GM18907 (cell line): ENCODE results near the gene ARF1.

Experiments used
- ATAC-seq: cut with Tn5 transposase; IDR thresholded peaks from one replicate; pipeline ENCODE4 v1.9.1; 2021; ENCODE audit warnings: mild to moderate bottlenecking, moderate library complexity; ENCODE audit not compliant: unreplicated experiment

The ARF1 gene

DNA sequence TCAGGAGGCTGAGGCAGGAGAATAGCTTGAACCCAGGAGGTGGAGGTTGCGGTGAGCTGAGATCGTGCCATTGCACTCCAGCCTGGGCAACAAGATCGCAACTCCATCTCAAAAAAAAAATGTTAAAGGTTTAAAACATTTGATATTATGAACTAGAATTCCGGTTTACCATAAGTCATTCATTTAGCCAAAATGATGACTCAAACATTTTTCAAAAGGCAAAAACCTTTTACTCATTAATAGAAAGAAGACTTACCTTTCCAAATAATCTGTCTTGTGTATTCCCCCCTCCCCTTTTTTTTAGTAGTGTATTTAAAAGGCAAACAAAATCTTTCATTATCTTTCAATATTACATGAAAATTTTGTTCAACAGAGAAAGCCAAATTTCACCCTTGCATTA is 34.8 kb downstream of the ARF1 start:
- ATAC-seq = no peak

DNA sequence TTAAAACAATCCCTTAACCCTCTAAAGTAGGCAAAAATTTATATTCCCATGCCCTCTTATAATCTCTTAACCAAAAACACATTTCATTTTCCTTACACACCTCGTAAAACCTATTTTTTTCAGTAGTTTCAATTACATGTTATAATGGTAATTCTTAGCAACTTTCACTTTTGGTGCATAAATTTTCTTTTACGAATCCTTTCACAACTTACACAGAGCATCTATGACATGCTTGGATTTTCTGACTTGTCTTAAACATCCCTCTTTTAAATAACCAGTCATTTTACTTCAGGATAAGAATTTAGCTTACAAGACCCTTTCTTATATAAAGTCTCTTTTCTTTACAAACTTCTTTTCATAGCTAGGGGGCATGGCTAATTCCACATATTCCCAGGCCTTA is 35.5 kb downstream of the ARF1 start:
- ATAC-seq = no peak

DNA sequence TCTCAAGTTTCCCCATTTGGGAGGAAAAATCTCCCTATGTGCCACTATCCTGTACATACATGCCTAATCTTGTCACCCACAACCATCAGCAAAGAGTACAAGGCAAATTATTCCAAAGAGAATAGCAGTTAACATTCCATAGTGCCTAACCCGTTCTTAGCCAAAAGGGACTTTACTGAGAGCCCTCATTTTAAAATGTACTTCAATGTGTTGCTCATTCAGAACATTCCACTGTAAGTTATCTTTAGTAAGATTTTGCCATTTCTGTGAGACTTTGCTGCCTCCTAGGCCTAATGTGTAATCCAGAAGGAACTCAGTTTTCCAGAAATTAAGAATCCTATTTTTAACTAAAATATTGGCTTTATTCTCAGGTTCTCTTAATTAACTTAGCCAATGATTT is 37.8 kb downstream of the ARF1 start:
- no peak for ATAC-seq

DNA sequence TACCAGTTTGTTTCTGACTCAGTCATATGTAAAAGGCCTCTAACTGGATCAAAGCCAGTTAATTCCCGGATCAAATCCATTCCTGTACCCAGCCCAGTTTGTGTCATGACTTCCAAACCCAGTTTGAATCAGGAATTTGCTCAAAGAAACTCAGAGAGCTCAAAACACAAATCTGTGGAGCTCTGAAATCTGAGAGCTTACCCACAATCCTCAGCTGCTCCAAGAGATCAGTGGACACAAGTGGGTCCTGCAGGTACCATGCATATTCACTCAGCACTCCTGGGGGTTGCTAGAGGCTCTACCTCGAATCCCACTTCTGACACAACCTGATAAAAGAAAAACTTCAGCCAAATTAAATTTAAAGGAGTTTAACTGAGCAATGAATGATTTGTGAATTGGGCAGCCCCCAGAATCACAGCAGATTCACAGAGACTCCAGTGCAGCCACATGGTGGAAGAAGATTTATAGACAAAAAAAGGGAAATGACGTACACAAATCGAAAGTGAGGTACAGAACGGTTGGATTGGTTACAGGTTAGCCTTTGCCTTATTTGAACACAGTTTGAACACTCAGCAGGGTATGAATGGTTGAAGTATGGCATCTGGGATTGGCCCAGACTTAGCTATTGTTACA is 38.5 kb downstream of the ARF1 start:
- ATAC-seq = no peak

DNA sequence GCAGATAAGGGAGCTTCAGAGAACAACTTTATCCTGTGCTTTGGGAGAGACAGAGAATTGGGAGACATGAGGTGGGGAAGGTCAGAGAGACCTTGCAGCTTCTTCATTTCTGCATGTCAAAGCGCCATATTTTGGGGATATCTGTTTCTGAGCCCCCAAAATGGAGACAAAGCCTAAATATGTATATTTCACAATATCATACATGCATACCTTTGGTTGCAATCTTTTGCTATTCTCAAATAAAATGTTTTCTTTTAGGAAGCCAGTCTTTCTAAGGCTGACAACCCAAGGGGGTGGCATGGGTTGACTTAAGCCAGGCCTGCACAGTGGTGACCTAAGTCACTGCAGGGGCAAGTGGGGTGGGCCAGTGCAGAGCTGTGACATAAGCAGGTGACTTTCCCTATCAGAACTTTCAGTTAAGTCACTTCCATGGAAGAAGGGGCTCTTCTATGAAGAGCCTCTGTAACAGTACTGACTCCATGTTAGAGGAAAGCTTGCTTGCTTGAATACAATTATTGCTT is 40.5 kb downstream of the ARF1 start:
- no peak for ATAC-seq

DNA sequence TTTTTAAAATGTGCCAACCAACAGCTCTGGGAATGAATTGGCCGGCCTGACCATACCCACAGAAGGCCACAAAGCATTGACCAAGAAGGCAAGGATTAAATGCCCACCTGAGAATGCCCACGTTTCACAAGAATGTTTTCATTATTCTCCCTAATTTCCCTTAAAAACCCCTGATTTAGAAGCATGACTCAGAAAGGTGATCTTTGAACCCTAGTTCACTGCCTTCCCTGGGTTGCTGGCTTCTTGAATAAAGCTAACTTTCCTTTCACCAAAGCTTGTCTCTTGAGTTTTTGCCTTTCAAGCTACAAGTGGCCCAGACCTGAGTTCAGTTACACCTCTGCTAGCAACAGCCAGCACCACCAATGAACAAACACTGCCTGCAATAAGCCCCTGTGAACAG is 41.0 kb downstream of the ARF1 start:
- ATAC-seq = no peak

DNA sequence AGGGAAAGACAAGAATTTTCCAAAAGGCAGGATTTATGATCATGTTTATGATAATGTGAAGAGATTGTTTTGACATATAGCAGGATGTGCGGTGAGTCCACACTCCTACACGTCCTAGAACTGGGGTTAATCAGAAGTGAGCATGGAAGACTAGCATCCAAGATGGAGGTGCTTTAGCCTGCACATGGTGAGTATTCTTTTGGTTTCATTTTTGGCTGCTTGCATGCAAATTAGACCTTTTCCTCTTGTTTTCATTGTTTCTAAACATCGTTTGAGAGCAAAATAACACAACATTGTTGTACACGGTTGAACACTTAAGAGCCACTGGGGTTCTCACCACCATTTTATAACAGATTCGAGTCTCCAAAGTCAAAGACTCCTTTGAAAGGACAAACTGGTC is 42.7 kb downstream of the ARF1 start:
- no peak for ATAC-seq

DNA sequence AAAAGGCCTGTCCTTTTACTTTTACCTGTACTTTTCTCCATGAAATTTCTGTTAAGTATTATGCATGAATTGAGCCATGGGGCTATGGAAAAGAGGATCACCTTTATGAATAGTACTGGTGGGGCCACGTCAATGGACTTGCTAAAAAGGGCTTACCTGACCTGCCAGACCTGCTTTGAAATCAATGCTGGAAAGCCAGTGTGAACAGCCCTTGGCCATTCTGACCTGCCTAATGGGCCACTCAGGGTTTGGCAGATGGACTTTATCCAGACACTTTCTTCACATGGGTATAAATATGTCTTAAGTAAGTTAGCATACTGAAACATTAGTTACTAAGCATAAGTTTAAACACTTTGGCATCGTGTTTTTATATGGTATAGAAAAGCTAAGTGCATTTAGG is 49.3 kb downstream of the ARF1 start:
- no peak for ATAC-seq

DNA sequence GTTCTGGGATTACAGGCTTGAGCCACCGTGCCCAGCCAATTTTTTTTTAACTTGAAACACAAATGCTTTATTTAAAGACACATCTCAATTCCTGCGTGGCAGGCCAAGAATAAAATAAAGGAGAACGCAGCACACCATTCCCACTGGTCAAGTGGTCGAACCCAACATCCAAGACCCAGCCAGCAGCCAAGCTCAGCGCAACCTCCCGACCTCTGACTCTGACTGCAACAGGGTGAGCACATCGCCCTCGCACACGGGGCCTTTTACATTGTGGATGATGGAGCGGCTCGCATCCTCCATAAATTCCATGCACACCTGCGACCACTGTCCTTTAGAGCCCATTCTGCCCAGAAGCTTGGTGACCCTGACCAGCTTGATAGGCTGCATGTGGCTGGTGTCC is 52.1 kb downstream of the ARF1 start:
- no peak for ATAC-seq

DNA sequence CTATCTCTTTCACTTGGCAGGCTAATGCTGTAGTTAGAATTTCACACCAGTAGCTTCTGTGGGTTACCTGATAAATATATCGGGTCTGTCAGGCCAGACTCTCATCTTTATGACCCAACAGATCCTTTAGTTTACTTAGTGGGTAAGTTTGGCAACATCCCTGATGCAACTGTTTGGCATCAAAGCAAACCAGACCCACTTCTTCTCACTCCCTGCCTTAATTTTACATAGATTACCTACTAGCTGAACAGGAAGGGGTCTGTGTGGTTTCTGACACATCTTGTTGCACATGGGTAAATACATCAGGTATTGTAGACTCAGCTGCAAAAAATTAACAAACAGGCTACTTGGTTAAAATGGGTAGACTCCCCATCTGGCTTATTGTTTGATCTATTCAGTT is 54.4 kb downstream of the ARF1 start:
- ATAC-seq = no peak

DNA sequence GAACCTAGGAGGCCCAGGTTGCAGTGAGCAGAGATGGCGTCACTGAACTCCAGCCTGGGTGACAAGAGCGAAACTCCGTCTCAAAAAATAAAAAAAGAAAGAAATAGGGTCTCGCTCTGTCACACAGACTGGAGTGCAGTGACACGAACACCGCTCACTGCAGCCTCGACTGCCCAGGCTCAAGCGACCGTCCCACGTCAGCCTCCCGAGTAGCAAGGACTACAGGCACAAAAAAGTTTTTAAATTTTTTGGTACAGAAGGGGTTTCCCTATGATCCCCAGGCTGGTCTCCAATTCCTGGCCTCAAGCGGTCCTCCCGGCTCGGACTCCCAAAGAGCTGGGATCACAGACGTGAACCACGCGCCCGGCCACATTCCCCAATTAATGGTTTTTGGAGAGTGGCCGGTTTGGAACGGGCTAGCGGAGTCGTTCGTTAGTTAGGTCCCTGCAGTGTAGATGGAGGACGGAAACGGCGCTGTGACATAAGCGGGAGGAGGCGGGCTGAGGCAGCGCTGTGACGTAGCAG is 57.0 kb downstream of the ARF1 start:
- no peak for ATAC-seq

DNA sequence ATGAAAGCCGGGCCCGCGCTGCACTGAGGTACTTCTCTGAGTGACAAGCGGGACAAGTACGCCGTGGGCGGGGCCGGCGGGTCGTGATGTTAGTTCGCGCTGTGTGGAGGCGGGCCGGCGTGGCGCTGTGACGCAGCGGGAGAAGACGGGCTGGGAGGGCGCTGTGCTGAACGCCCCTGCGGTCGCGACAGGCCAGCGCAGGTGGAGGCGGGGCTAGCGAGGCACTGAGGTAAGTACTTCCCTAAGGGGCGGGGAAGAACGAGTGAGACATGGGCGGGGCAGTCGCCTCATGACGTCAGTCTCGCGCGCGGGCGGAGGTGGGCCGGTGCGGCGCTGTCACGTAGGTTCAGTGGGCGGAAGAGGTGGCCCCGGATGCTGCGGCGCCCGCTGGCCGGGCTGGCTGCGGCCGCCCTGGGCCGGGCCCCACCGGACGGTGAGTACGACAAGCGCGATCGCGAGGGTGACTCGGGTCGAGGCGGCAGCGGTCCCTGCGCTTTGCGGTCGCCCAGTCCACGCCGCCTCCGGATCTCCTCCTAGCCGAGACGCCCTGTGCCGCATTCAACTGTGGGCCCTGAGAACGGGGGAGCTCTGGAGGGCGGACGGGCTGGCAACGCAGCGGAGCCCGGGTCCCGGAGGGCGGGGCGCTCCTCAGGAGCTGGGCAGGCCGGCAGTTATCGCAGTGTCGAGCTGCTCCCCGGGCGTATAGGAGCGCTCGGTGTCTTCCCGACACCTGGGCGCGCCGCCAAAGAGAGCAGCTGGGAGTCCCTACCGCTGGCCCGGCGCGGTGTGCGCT is 57.6 kb downstream of the ARF1 start, which contains the start of gene GUK1:
GUK1 (plus strand) TSS at position 349 of the 793 bp plus-strand sequence; CDS start at position 373, 24 bp downstream.
- peak; percentile 93 for ATAC-seq

DNA sequence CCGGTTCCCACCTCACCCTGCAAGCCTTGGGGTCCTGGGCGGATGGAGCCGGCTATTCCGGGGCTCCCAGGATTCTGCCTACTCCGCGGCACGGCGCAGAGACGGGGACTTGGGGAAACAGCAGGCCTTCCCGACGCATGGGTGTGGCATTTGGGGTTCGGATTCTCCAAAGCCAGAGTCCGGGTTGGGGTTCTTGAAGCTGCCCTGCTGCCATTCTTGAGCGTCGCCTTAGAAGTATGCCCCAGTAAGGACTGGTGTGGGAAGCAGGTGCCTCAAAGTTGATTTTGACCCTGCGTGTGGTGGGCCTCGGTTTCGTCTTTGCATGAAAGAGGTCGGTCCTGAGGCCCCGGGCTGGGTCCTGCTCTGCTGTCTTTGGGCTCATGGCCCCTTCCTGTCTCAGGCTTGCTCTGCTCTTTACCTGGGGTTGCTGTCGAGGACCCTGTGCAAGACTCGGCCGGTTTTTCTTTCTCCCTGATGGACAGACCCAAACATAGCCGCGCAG is 58.3 kb downstream of the ARF1 start:
- no peak for ATAC-seq

DNA sequence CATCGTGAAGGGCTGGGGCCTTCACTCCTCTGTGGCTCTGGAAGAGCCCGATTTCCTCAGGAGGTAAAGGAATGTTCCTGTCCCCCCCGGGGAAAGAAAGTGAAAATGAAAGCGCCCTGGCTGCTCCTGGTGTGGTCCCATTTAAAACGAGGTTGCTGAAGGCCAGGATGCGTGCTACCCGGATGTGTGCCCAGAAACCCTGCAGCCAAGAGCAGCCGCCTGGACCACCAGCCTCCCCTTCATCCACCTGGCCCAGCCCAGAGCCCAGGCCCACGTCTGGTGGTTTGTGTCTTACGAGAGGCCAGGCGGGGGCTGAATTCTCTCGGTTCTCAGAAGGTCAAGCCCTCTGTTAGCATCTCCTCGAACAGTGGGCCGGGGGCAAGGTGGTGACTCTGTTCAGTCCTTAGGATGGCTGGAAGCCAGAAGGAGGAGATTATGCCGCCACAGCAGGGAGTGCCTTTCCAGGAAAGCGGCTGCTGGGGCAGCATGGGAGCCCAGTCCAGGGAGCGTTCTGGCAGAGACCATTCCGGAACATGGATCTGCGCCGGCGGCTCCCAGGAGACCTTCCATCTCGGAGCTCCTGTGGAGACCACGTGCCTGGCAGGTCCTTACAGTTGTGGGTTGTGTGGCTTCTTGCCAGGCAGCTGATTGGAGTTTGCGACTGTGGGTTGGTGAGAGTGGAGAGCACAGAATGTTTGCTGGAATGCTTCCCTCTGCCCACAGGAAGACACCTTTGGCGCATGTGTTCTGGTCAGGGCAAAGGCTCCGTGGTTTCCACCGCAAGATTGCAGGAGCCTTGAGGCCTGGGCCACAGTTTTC is 58.9 kb downstream of the ARF1 start:
- ATAC-seq = no peak

DNA sequence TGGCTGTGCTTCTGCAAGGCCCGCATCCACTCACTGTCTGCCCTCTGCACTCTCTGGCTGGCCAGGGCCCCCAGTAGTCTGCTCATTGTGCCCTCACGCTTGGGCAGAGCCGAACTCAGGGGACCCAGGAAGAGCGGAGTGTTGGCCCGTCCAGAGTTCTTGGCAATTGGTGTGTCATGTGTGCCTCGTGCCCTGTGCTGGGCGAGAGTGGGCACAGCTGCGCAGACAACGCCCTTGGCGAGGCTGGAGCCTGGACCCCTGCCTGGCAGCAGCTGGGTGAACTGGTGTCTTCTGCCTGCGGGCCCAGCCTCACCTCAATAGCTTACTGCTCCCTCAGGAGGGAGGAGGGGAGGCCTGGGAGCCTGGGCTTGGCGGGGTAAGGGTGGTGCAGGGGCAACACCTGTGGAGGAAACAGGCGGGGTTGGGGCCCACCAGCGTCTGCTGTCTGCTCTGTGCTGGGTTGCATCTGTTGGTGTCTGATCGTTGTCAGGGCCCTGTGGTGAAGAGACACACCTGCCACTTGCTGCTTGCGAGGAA is 59.7 kb downstream of the ARF1 start:
- no peak for ATAC-seq

DNA sequence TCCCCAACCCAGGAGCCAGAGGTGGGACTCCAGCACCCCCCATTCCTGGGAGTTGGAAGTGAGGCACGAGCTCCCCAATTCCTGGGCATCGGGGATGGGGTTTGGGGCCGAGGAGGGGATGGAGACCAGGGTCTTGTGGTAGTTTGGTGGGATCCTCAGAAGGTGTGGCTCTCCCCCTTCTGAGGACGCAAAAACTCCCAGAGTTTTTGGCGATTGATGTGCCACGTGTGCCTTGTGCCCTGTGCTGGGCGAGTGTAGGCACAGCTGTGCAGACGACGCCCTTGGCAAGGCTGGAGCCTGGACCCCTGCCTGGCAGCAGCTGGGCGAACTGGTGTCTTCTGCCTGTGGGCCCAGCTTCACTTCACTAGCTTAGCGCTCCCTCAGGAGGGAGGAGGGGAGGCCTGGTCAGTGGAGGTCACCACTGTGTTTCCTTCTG is 60.2 kb downstream of the ARF1 start:
- ATAC-seq = no peak

DNA sequence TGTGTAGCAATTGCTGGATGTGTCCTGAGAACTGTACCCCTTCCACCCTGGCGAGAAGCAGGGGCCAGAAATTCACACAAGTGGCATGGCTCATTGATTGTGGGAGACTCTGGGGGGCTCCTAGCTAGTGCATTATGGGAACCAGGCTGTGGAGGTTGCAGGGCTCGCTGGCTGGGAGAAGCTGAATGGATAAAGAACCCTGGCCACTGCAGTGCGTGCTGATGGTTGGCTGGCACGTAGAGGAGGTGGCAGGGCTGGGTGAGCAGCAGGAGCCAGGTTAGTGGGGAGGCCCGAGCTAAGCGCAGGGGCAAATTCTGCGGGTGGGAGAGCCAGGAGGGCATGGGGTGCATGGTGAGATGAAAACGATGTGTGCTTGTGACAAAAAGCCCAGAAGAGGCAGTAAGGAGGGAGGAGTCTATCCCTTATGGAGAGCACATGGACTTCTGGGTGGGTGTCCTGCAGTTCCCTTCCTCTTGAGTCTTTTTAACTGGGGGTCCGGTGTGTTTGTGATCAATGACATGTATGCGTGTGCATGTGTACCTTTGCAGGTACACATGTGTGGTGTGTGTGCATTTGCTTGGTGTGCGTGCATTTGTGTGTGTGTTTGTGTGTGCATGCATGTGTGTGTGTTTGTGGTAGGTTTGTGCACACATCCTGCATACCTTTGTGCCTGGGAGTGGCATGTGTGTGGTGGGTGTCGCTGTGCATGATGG is 61.1 kb downstream of the ARF1 start:
- ATAC-seq = no peak

DNA sequence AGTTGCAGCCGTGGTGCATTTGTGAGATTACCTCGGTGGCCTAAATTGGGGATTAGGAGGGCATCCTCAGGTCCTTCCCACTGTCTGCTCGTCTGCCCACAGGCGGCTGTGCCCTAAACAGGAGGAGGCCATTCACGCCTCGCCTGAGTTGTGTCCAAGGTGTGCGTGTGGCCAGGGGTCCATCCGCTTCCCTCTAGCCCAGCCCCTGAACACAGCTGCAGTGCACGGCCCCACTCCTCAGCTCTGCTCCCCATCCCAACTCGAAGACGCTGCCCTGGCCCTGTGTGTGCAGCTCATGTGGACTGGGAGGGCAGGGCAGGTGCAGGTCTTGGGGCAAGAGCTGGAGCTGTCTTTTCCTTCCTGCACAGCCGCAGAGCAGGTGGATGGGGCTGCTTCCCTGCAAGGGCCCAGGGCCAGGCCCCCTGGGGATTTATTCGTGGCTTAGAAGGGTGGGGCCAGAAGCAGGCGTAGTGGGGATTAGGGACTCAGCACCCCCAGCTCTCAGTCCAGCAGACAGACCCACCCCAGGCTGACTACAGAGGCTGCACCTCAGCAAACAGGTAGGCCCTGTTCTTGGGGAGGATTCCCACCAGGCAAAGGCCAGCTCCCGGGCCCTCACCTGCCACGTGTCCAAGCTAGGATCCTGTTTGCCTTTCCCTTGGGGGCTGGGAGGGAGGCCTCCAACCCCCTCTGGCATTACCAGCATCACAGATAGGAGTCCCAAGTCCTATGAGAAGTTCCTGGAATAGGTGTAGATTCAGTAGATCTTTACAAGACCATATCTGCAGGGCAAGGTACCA is 61.9 kb downstream of the ARF1 start:
- no peak for ATAC-seq

DNA sequence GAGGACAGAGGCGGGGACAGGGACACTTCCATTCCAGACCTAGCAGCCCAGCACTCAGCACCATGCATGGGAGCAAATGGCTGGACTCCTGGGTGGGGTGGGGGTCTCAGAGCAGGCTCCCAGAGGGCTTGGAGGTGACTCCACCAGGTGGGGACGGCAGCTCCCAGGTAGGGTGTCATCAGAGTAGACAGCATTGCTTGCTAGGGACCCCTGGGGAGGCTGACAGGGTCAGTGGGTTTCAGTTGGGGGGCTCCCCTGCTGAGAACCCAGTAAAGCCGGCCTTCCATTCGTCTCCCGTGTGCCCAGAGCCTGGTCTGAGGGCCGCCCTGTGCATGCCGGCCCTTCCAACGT is 62.5 kb downstream of the ARF1 start:
- no peak for ATAC-seq
